Posterior cingulate gyrus (tissue), 11 donors: Measurements from ENCODE around the gene RMRP.
A peak's percentile ranks its signal among the peaks of the same experiment; 100 is the strongest.
"Not testable (repeated sequence)": the region's sequence is repeated elsewhere in the genome, so short reads cannot be mapped to it uniquely, and the experiment has no call there.

Experiments
- DNase-seq, 10 donors: peaks; one replicate each; pipeline versions ENCODE4 v3.0.0 to v3.0.0-alpha.2; 2020 to 2021; ENCODE audit warnings: mixed read lengths in 3 of 10
- intact Hi-C: fragments of 100-400 bp; cut with DNase I; formaldehyde crosslinking; loops from one replicate; pipeline ENCODE4 v1.15.1; 2023

Gene RMRP

DNA sequence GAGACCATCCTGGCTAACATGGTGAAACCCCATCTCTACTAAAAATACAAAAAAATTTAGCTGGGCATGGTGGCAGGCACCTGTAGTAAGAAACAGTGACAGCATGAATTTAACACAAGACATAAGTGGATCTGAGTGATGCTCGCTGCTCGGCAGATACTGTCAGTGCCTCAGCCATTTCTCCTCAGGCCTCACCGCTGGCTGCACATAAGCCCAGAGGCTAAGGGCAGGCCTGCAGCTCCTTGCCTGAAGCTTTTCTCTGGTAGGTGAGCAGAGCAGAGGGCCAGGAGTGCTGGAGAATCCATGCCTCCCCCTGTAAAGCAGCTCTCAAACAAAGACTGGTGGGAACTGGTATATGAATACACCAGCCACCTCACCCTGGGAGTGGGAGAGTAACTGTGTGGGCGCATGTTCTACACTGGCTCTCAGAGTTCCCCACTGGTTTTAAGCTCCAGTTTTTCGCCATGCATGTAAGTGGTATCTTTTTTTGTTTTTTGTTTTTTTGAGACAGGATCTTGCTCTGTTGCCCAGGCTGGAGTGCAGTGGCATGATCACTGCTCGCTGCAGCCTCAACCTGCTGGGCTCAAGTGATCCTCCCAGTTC is 29.3 kb downstream of the RMRP start:
- no peak for DNase-seq
- intact Hi-C loops, result no loop called here

DNA sequence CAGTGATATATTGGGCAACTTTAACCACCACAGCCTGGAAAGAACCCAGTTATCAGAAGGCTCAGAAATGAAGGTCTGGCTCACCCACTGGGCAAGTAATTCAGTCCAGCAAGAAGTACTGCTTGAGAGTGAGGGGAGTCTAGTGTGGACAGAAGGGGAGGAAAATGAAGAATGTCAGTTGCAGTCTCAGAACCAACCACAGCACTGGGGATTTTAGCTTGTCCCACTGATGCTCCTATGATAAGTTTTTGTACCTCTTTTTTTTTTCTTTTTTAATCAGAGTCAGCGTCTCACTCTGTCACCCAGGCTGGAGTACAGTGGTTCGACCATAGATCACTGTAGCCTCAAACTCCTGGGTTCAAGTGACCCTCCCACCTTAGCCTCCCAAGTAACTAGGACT is 30.2 kb downstream of the RMRP start:
- intact Hi-C loops, result no loop called here
- DNase-seq, result no peak

DNA sequence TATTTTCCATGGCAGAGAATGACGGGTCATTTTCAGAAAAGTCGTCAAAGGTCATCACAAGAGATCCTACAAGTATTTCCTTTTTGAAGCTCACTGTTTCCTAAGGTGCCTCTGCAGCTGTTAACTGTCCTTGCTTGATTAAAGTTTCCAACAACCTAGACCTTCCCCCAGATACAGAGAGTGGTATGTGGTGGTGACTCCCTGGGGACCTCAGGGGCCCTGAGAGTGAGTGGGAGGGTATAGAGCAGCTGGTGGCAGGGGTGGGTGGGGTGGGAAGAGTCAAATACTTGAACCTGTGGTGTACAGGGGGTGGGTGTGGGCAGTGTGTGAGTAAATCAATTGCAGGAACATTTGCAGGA is 38.0 kb downstream of the RMRP start:
- intact Hi-C loops, result no loop called here
- no peak for DNase-seq

DNA sequence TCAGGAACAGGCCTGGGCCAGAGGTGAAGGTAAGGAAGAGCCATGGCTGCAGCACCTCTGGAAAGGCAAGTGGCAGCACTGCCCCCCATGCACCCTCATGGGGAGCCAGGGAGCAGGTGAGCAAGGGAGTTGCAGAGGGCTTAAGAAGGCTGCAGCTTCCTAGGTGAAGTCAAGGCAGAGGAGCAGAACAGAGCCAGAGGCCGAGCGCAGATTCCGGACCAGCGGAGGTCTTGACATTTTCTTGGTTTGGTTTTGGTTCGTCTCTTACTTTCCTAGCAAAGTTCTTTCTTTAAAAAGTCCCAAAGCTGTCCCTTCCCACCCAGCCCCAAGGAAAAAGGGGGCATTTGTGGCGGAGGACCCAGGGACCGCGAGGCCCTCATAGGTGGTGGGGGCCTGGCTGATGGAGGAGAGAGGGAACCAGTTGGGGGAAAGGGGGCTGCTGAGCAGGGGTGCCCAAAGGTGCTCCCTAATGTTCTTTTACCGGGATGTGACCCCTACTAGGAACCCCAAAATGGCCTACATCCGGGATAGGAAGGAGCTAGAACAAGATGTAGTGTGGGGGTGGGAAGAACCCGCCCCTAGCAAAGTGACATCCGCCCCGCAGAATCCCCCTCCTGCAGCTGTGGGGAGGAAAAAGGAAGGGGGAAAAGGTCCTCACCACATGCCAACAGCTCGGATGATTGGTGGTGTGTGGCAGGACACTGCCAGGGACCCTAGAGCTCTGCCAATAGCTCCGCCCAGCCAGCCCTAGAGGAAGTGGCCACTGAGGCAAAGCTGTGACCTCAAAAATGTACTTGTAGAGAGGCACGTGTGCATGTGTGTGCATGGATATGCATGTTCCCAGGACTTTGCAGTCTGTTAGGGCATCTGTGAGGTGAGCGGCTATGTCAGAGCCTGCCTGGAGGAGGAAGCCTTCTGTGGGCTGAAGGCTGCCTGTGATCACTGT is 38.7 kb downstream of the RMRP start:
- intact Hi-C loops, result no loop called here
- DNase-seq, result no peak

DNA sequence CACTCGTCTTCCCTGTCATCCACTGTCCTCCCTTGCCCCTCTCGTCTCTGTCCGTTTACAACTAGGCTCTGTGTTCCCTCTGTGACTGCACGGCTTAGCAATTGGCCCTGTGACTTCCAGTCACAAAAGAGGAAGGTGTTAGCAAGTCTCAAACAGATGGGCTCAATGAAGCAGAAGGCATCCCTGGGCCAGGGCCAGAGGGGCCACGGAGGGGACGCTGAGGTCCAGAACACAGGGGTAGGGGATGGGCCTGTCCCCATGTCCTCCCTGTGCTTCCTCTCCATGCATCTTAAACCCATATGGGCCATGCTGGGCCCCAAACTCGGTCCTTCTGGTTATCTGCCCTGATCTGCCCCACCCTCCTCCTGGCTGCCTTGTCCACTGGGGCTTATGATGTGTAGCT is 39.5 kb downstream of the RMRP start, which contains the start of gene CD72:
Gene CD72 (minus strand): TSS at position 89 of the 403 bp plus-strand sequence. CDS start 110 bp downstream, outside the sequence.
- no peak for DNase-seq
- intact Hi-C loops, result no loop called here

DNA sequence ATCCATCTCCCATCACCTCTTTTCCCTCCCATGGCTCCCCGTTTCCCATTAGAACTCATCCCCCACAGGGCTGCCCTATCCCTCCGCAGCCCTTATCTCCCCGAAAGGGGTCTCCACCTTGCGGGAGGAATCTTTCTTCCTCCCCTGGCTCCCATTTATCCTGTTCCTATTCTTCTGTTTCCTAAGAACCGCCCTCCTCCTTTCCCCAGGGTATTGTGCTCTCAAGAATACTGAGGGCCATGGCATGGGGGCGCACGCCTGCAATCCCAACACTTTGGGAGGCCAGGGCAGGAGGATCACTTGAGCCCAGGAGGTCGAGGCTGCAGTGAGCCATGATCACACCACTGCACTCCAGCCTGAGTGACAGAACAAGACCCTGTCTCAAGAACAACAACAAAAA is 40.3 kb downstream of the RMRP start:
- intact Hi-C loops, result no loop called here
- no peak for DNase-seq

DNA sequence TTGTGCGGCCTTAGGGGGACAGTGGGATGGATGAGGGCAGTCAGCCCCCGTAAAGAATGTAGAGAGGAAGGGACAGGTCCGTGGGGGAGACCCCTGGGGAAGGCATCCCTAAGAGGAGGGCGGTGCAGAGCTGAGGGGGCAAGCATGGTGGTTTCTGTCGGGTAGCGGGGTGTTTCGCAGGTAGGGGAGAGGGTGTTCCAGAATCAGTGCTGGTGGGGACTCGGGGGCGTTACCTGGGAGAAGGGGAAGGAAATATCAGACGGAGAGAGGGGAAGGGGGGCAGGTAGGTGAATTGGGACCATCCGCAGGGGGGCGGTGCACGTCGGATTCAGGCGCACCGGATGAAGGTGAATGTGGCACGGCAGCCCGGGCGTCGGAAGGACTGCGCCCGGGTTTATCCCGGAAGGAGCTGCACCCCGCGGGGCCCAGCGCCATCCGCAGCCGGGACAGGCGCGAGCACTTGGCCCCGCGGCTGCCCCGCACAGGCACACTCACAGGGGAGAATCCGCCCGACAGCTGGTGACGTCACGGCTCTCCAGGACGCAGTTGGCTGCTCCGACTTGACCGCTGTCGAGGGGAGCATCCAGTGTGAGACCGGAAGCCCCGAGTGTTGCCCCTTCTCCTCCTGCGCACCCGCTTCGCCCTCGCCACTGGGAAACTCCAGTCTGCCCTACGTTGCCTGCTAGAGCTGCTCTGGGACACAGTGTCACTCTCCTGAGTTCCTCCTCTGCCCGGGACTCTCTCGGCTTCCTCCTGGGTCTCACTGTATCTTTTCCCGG is 40.9 kb downstream of the RMRP start:
- intact Hi-C loops, result no loop called here
- peak in 4 of 10 donors; percentile 23 to 90 (median 40) for DNase-seq

DNA sequence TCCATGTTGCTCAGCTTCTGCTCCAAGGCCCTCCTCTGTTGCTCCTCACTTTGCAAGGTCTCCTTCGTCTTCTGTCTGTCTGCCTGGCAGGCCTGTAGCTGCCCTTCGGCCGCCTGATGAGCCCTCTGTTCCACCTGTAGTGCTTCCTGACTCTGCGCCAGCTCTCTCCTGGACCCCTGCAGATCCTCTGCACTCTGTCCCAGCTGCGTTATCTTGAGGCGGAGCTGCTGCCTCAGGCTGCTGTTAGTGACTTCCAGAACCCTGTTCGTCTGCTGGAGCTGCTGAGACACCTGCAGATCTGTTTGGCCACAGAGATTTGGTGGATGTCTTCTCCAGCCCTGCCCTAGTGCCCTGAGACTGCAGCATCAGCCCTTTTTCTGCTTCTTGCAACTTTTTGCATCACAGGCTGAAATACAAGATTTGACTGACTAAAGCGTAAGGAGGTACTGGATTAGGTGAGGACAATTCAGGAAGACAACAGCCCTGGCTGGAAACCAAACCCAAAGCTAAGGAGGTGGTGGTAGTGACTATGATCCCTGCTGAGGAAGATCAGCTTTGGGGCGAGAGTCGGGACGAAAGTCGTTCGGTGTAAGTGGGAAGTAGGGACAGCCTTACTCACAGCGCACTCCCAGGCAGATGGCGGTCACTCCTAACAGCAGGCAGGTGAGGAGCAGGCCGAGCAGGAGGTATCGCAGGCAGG is 41.7 kb downstream of the RMRP start:
- intact Hi-C loops, result no loop called here
- no peak for DNase-seq

DNA sequence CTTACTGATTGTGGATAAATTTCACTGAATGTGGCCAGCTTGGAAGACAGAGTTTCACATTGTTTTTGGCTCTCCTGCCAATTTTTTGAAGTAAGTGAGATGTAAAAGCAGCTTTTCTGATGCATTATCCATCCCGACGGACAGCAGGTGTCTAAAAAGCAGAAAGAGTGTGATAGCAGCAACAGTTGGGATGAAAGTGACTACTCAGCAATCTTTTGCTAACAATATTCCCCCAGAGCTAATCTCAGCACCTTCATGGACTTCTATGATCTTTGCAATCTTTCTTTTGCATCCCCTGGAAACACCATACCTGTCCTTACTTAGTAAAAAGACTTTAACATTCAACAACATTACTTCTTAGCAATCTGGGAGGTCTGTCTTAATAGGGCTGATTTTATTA is 45.0 kb downstream of the RMRP start:
- DNase-seq, result no peak

DNA sequence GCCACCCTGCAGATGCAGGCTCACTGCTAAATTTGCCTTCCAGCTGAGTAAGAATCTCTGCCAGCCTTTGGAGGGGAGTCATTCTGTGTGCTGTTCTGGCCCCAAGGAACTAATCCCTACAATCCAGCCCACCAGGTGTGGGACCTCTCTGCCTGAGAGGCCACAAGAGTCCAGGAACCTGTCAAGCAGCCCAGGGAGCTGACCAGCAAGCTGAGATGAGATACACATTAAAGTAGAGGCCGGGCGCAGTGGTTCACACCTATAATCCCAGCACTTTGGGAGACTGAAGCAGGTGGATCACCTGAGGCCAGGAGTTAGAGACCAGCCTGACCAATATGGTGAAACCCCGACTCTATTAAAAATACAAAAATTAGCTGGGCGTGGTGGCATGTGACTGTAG is 45.8 kb downstream of the RMRP start:
- intact Hi-C loops, DNase-seq: not testable (repeated sequence)

More for the DNA sequence above, 45.0 kb downstream of the RMRP start:
- intact Hi-C loops, result no loop called here

DNA sequence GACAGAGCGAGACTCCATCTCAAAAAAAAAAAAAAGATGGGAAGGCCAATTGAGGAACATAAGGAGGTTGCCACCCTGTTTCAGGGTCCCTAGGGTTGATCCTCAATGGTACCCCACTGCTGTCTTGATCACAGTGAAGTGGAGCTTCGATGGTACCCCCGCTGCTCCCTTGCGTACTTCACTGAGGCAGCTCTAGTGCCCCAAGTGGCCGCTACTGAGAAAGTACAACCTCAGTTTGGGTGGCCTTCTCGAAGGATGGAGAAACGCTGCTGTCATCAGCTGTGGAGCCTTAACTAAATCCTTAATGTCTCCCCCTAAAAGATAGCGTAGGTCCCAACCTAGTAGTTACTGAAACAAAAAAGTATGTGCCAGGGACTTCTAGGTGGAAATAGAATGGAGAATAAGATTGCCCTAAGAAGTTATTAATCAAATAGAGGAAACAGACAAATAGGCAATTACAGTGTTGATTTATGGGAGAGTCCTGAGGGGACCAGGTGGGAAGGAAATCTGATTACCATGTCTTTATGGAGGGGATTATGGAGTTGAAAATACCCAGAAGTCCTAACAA is 46.5 kb downstream of the RMRP start:
- intact Hi-C loops, result no loop called here
- DNase-seq, result peak in 6 of 10 donors; percentile 44 to 90 (median 52)

DNA sequence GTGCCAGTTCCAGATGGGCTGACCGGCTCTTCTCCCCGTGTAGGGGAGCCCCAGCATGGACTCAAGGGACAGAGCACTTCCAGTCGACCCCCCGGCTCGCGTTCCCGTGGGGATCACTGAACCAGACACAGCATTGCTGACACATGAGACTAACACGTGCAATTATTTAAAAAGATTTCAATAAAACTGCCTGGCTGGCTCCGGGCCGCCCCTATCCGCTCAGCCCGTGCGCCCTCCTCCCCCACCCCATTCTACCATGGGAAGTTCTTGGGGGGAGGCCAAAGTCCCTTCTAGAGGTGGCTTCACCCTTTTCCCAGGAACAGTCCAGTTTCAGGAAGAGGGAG is 48.0 kb downstream of the RMRP start:
- intact Hi-C loops, result no loop called here
- no peak for DNase-seq

DNA sequence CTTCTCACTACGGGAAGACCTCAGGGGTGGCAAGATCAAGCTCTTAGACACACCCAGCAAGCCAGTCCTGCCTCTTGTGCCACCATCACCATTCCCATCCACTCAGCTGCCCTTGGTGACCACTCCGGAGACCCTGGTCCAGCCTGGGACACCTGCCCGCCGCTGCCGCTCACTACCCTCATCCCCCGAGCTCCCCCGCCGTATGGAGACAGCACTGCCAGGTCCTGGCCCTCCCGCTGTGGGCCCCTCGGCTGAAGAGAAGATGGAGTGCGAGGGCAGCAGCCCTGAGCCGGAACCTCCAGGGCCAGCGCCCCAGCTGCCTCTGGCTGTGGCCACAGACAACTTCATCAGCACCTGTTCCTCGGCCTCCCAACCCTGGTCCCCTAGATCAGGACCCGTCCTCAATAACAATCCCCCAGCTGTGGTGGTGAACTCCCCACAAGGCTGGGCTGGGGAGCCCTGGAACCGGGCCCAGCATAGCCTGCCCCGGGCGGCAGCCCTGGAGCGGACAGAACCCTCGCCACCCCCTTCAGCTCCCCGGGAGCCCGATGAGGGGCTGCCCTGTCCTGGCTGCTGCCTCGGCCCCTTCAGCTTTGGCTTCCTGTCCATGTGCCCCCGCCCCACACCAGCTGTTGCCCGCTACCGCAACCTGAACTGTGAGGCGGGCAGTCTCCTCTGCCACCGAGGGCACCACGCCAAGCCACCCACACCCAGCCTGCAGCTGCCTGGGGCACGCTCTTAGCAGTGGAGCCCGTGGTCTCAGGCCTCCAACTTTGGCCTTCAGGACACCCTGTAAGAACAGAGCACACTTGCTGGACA is 48.6 kb downstream of the RMRP start:
- no peak for DNase-seq
- intact Hi-C loops, result no loop called here

DNA sequence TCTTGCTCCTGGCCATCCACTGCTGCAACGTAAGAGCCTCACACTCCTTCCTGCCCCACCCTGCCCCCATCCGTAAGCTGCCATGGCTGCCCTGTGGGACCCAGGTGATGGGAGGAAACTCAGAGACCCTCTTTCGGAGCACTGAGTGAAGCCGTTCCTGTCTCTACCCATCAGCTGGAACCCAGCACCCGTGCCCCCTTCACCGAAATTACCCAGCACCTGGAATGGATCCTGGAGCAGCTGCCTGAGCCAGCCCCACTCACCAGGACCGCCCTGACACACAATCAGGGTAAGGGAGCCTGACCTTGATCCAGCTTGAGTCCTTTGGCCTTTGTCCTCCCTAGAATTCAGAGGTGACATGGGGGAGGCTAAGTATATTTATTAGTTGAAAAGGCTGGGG is 49.6 kb downstream of the RMRP start:
- intact Hi-C loops, result no loop called here
- DNase-seq, result no peak
